A549 (cell line): ENCODE results near the gene PCDHA2. TPM values are rescaled to one million over a fixed set of nuclear protein-coding genes. Genes with fewer than 3 reads are reported as not detected.
"Not testable (repeated sequence)": the region's sequence is repeated elsewhere in the genome, so short reads cannot be mapped to it uniquely, and the experiment has no call there.

Experiments used
- ATAC-seq, 2 experiments: fragments of 200-7000 bp in 1 of 2; fragments of >200 bp in 1 of 2; cut with Nextera tagmentation in 1 of 2; cut with Tn5 transposase in 1 of 2; 3 replicates each; pipeline versions ENCODE4 v1.8.0 to v1.9.1; 2018 to 2020; ENCODE audit warnings: mild to moderate bottlenecking in 1 of 2, moderate library complexity in 1 of 2
- CTCF ChIA-PET: fragments of 300-600 bp; sonication (Branson Sonifier 250); formaldehyde crosslinking; extraction: SDS; loops from one replicate; lab custom pipeline; 2021; ENCODE audit warnings: antibody characterized with exemption, inconsistent platforms; lab: Yijun Ruan, JAX
- POLR2A ChIA-PET: fragments of 350-600 bp; formaldehyde crosslinking; extraction: SDS; loops from one replicate; lab custom pipeline; 2021; ENCODE audit warnings: antibody characterized with exemption, inconsistent platforms; lab: Yijun Ruan, JAX
- DNase-seq, 2 experiments: peaks; one replicate each; pipeline versions ENCODE4 v3.0.0 to v3.0.0-alpha.2; 2011 to 2016; ENCODE audit warnings: low read depth in 1 of 2, low spot score in 1 of 2
- FAIRE-seq: peaks from 2 replicates; lab custom pipeline; 2011; peaks lifted over from hg19 to GRCh38; lab: Jason Lieb, UNC
- H3K27ac ChIP-seq, 2 experiments: fragments of >200 bp; sonication (Bioruptor Twin); formaldehyde crosslinking; 3 replicates each; pipeline ENCODE4 v1.5.1; 2016 to 2017
- H3K4me1 ChIP-seq: fragments of >200 bp; sonication (Bioruptor Twin); formaldehyde crosslinking; 3 replicates; pipeline ENCODE4 v1.6.1; 2016
- H3K4me2 ChIP-seq: fragments of >200 bp; sonication (Bioruptor Twin); formaldehyde crosslinking; 3 replicates; pipeline ENCODE4 v1.6.1; 2016
- H3K4me3 ChIP-seq: fragments of >200 bp; sonication (Bioruptor Twin); formaldehyde crosslinking; 3 replicates; pipeline ENCODE4 v1.5.1; 2016
- H3K9me3 ChIP-seq: fragments of >200 bp; sonication (Bioruptor Twin); formaldehyde crosslinking; 3 replicates; pipeline ENCODE4 v1.6.1; 2016
- CHD2 ChIP-seq: fragments of 150-350 bp; IDR thresholded peaks from 2 replicates; pipeline ENCODE4 v1.6.1; 2014; ENCODE audit warnings: low read length; ENCODE audit not compliant: partially characterized antibody
- CHD4 ChIP-seq: fragments of 200-600 bp; sonication (generic); IDR thresholded peaks from 2 replicates; pipeline ENCODE4 v1.6.1; 2016; ENCODE audit warnings: antibody characterized with exemption, mild to moderate bottlenecking, borderline replicate concordance
- E2F6 ChIP-seq: IDR thresholded peaks from 2 replicates; pipeline ENCODE4 v1.6.1; 2012; ENCODE audit warnings: low read depth, borderline replicate concordance
- EP300 ChIP-seq, 2 experiments: fragments of >200 bp; sonication (Bioruptor Twin); formaldehyde crosslinking; IDR thresholded peaks; 2 replicates in 1 of 2; 3 replicates in 1 of 2; pipeline ENCODE4 v1.6.1; 2016 to 2017
- GATA3 ChIP-seq: IDR thresholded peaks from 2 replicates; pipeline ENCODE4 v1.6.1; 2012; ENCODE audit warnings: borderline replicate concordance
- HDAC2 ChIP-seq: fragments of 200-600 bp; sonication (generic); IDR thresholded peaks from 2 replicates; pipeline ENCODE4 v1.6.1; 2016
- HEYL ChIP-seq: fragments of 250-450 bp; sonication (Bioruptor Pico); IDR thresholded peaks from 2 replicates; pipeline ENCODE4 v1.8.0; 2021; ENCODE audit warnings: mild to moderate bottlenecking, moderate library complexity
- HMGXB4 ChIP-seq: fragments of 250-450 bp; sonication (Bioruptor Pico); IDR thresholded peaks from 2 replicates; pipeline ENCODE4 v1.5.0; 2021; ENCODE audit warnings: mild to moderate bottlenecking, moderate library complexity, borderline replicate concordance
- HOXA7 ChIP-seq: fragments of 250-450 bp; sonication (Bioruptor Pico); IDR thresholded peaks from 2 replicates; pipeline ENCODE4 v1.5.0; 2020; ENCODE audit warnings: mild to moderate bottlenecking, moderate library complexity
- JUN ChIP-seq, 2 experiments: fragments of >200 bp; sonication (Bioruptor Twin); formaldehyde crosslinking; IDR thresholded peaks; 2 replicates in 1 of 2; 3 replicates in 1 of 2; pipeline ENCODE4 v1.6.1; 2016 to 2017
- JUNB ChIP-seq: fragments of >200 bp; sonication (Bioruptor Twin); formaldehyde crosslinking; IDR thresholded peaks from 2 replicates; pipeline ENCODE4 v1.6.1; 2016
- KDM5A ChIP-seq: fragments of 200-600 bp; sonication (generic); IDR thresholded peaks from 2 replicates; pipeline ENCODE4 v1.6.1; 2016; ENCODE audit warnings: antibody characterized with exemption, mild to moderate bottlenecking
- PHF8 ChIP-seq: fragments of 200-600 bp; sonication (generic); IDR thresholded peaks from 2 replicates; pipeline ENCODE4 v1.6.1; 2016; ENCODE audit warnings: low read depth, mild to moderate bottlenecking, antibody characterized with exemption, moderate library complexity, borderline replicate concordance
- RARB ChIP-seq: fragments of 250-450 bp; sonication (Bioruptor Pico); IDR thresholded peaks from 2 replicates; pipeline ENCODE4 v1.8.0; 2021; ENCODE audit warnings: mild to moderate bottlenecking, moderate library complexity
- SREBF2 ChIP-seq: fragments of 450-650 bp; IDR thresholded peaks from 2 replicates; pipeline ENCODE4 v1.6.1; 2014; ENCODE audit warnings: mild to moderate bottlenecking, moderate library complexity
- TP53 ChIP-seq: fragments of 250-450 bp; sonication (Bioruptor Pico); IDR thresholded peaks from 2 replicates; pipeline ENCODE4 v1.5.0; 2021; ENCODE audit warnings: mild to moderate bottlenecking, moderate library complexity
- USF2 ChIP-seq: fragments of 450-650 bp; IDR thresholded peaks from 2 replicates; pipeline ENCODE4 v1.6.1; 2014; ENCODE audit warnings: antibody characterized with exemption
- ZFP36 ChIP-seq: fragments of 450-650 bp; IDR thresholded peaks from 2 replicates; pipeline ENCODE4 v1.6.1; 2014; ENCODE audit warnings: borderline replicate concordance; ENCODE audit not compliant: partially characterized antibody
- ZNF302 ChIP-seq: fragments of 250-450 bp; sonication (Bioruptor Pico); IDR thresholded peaks from 2 replicates; pipeline ENCODE4 v1.9.0; 2021; ENCODE audit warnings: inconsistent platforms, mild to moderate bottlenecking, moderate library complexity
- WGBS: methylation state at CpG from one replicate; pipeline ENCODE4 v1.1.6; 2017; ENCODE audit errors: missing lambda C conversion rate; 5-methylcytosine and 5-hydroxymethylcytosine counted together
- polyA plus RNA-seq, 4 experiments: library from polyadenylated mRNA; depleted of rRNA in 3 of 4; stranded (reverse); fragments of >200 nt; fragmentation: RNase III in 1 of 4; extraction: RNeasy Plus Mini Kit Qiagen cat#74134 plus additional on column Dnase treatment in 1 of 4; gene quantifications; 2 replicates in 3 of 4; 3 replicates in 1 of 4; pipeline ENCODE4 v1.2.3, GENCODE V29; 2011 to 2017

Gene PCDHA2
- polyA plus RNA-seq, 2 of the 4 experiments (the other 2 are of a cell fraction): 0.03 to 0.08 TPM

DNA sequence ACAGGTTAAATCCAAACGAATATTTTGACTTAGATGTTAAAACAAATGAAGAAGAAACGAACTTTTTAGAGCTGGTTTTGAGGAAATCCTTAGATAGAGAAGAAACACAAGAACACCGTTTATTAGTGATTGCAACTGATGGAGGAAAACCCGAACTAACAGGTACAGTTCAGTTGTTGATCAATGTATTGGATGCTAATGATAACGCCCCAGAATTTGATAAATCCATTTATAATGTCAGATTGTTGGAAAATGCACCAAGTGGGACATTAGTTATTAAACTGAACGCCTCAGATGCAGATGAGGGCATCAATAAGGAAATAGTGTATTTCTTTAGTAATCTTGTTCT lies 27.6 kb downstream of the PCDHA2 start (continued):
- TF ChIP-seq ZNF302 (CRISPR knock-in tag): no peak
- no peak for TF ChIP-seq KDM5A

DNA sequence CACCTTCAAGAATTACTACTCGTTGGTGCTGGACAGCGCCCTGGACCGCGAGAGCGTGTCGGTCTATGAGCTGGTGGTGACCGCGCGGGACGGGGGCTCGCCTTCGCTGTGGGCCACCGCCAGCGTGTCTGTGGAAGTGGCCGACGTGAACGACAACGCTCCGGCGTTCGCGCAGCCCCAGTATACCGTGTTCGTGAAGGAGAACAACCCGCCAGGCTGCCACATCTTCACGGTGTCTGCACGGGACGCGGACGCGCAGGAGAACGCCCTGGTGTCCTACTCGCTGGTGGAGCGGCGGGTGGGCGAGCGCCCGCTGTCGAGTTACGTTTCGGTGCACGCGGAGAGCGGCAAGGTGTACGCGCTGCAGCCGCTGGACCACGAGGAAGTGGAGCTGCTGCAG lies 28.3 kb downstream of the PCDHA2 start:
- H3K9me3 ChIP-seq, POLR2A ChIA-PET, ATAC-seq, H3K27ac ChIP-seq, H3K4me3 ChIP-seq, H3K4me1 ChIP-seq, FAIRE-seq, DNase-seq, H3K4me2 ChIP-seq: not testable (repeated sequence)
- WGBS: 91% methylated on average over 48 of the region's 48 CpGs
- CTCF ChIA-PET: interaction anchor here (1.6 to 3.3 kb wide), 4 partner anchors 28 to 205 kb away, joined by 6 to 27 read pairs (median 8); partner anchors contain the start of genes PCDHA12 and PCDHA2

DNA sequence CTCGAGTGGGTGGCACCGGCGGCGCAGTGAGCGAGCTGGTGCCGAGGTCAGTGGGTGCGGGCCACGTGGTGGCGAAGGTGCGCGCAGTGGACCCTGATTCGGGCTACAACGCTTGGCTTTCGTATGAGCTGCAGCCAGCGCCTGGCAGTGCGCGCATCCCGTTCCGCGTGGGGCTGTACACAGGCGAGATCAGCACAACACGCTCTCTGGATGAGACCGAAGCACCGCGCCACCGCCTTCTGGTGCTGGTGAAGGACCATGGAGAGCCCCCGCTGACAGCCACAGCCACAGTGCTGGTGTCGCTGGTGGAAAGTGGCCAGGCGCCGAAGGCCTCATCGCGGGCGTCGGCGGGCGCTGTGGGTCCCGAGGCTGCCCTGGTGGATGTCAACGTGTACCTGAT lies 28.8 kb downstream of the PCDHA2 start:
- FAIRE-seq (no peak), DNase-seq (no peak), ATAC-seq (no peak)
- Histone ChIP-seq H3K9me3 (no peaks in the 10 kb centered on the region), H3K4me1 (no peaks in the 10 kb centered on the region), H3K4me3 (no peak overlapping the region), H3K27ac (no peak overlapping the region), H3K4me2 (no peak overlapping the region)
- no peak for TF ChIP-seq JUN (IDR thresholded peaks at IDR 0.05)
- CTCF ChIA-PET: interaction anchor here (1.2 to 1.5 kb wide), 2 partner anchors 216 to 217 kb away, joined by 3 to 6 read pairs; no protein-coding TSS in a partner anchor
- POLR2A ChIA-PET: no interaction called here
- WGBS: 89% methylated on average over 30 of the region's 38 CpGs

GRCh38 chr5:140827704-140828361 lies 33.2 kb downstream of the PCDHA2 start, which contains the start of gene PCDHA6:
Gene PCDHA6, plus strand, starts transcription at chr5:140827960. Its CDS starts 132 bp downstream, at chr5:140828092.
- CTCF ChIA-PET: interaction anchor here (0.6 to 0.9 kb wide), 3 partner anchors 19 to 395 kb away, joined by 3 read pairs; partner anchors contain the start of genes PCDHB13 and PCDHB14

More at GRCh38 chr5:140827704-140828361, 33.2 kb downstream of the PCDHA2 start, which contains the start of gene PCDHA6:
- WGBS: 62% methylated on average over 27 of the region's 27 CpGs
- FAIRE-seq: no peak
- DNase-seq: no peak
- Histone ChIP-seq H3K4me2 (no peak within 1 kb of the TSS), H3K4me1 (no peaks in the 10 kb centered on the region), H3K27ac (no peak within 1 kb of the TSS), H3K4me3 (no peak within 1 kb of the TSS), H3K9me3 (no peaks in the 10 kb centered on the region)
- ATAC-seq: no peak
- TF ChIP-seq JUNB (no peak), HEYL (no peak), ZFP36 (no peak), E2F6 (no peak), CHD4 (no peak), GATA3 (no peak), SREBF2 (no peak), HMGXB4 (CRISPR knock-in tag) (no peak), EP300 (IDR thresholded peaks at IDR 0.05) (no peak), USF2 (no peak), TP53 (CRISPR knock-in tag) (no peak), RARB (CRISPR knock-in tag) (no peak), JUN (IDR thresholded peaks at IDR 0.05) (no peak), PHF8 (no peak), HDAC2 (no peak), CHD2 (no peak), HOXA7 (no peak)
- POLR2A ChIA-PET: no interaction called here
